Measurements from ENCODE around the gene GOLGA6L2.
"Not testable (repeated sequence)": the region's sequence is repeated elsewhere in the genome, so short reads cannot be mapped to it uniquely, and the experiment has no call there.

GOLGA6L2 gene

DNA sequence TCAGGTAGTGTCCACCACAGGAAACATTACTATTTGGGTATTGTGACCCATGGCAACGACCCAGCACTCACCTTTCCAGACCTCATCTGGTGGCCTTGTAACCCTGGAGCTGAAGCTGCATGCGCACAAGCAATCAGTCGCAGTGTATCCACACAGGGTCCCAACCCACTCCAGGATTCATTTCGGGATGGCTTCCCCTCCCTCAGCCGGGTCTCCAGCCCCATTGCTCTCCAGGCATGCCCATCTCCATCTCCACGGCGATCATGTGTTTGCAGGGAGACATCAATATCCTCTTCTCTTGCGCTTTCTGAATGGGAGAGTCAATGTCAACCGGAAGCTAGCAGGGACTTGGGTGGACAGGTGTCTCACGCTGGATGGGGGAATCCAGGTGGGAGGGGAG is 35.2 kb downstream of the GOLGA6L2 start:
- TF ChIP-seq, protein P1, sequence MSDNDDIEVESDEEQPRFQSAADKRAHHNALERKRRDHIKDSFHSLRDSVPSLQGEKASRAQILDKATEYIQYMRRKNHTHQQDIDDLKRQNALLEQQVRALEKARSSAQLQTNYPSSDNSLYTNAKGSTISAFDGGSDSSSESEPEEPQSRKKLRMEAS (IDR thresholded peaks at IDR 0.05; ENCODE audit: low read depth, low read length), result no peak
- TF ChIP-seq POLR2A (IDR thresholded peaks at IDR 0.05; ENCODE audit: extremely low read depth, insufficient read length), result no peak
- no peak for TF ChIP-seq CTCF (IDR thresholded peaks at IDR 0.05; ENCODE audit: low read depth, low read length)
- TF ChIP-seq MYC (IDR thresholded peaks at IDR 0.05; ENCODE audit: low read depth, low read length), result no peak
- H3K4me3 ChIP-seq (ENCODE audit: low read depth, low read length), result no peak overlapping the region
- DNase-seq (ENCODE audit: low read depth), result no peak

- TF ChIP-seq CTCF (IDR thresholded peaks at IDR 0.05; ENCODE audit: low read depth, low read length) (no peak), POLR2A (IDR thresholded peaks at IDR 0.05; ENCODE audit: extremely low read depth, insufficient read length) (no peak), MYC (IDR thresholded peaks at IDR 0.05; ENCODE audit: low read depth, low read length) (no peak)
- TF ChIP-seq, protein P1 (IDR thresholded peaks at IDR 0.05; ENCODE audit: low read depth, low read length), result no peak
- H3K4me3 ChIP-seq (ENCODE audit: low read depth, low read length), result no peak overlapping the region
- no peak for DNase-seq (ENCODE audit: low read depth)
Observed at GRCh38 chr15:23403550-23403949, 43.5 kb downstream of the GOLGA6L2 start.

- TF ChIP-seq CTCF (IDR thresholded peaks at IDR 0.05; ENCODE audit: low read depth, low read length) (no peak), POLR2A (IDR thresholded peaks at IDR 0.05; ENCODE audit: extremely low read depth, insufficient read length) (no peak), MYC (IDR thresholded peaks at IDR 0.05; ENCODE audit: low read depth, low read length) (no peak)
- TF ChIP-seq, protein P1 (IDR thresholded peaks at IDR 0.05; ENCODE audit: low read depth, low read length), result no peak
- no peak for DNase-seq (ENCODE audit: low read depth)
- H3K4me3 ChIP-seq (ENCODE audit: low read depth, low read length), result no peak overlapping the region
Observed at GRCh38 chr15:23402544-23402943, 44.5 kb downstream of the GOLGA6L2 start.

GRCh38 chr15:23402140-23402539 is 44.9 kb downstream of the GOLGA6L2 start:
- TF ChIP-seq, protein P1 (IDR thresholded peaks at IDR 0.05; ENCODE audit: low read depth, low read length), result no peak
- TF ChIP-seq POLR2A (IDR thresholded peaks at IDR 0.05; ENCODE audit: extremely low read depth, insufficient read length) (no peak), MYC (IDR thresholded peaks at IDR 0.05; ENCODE audit: low read depth, low read length) (no peak), CTCF (IDR thresholded peaks at IDR 0.05; ENCODE audit: low read depth, low read length) (no peak)
- no peak for DNase-seq (ENCODE audit: low read depth)

GRCh38 chr15:23401627-23402026 is 45.4 kb downstream of the GOLGA6L2 start:
- no peak for TF ChIP-seq MYC (IDR thresholded peaks at IDR 0.05; ENCODE audit: low read depth, low read length)
- TF ChIP-seq POLR2A (IDR thresholded peaks at IDR 0.05; ENCODE audit: extremely low read depth, insufficient read length), result no peak
- TF ChIP-seq CTCF (IDR thresholded peaks at IDR 0.05; ENCODE audit: low read depth, low read length), result no peak
- no peak overlapping the region for H3K4me3 ChIP-seq (ENCODE audit: low read depth, low read length)
- no peak for DNase-seq (ENCODE audit: low read depth)

More at GRCh38 chr15:23402140-23402539, 44.9 kb downstream of the GOLGA6L2 start:
- H3K4me3 ChIP-seq (ENCODE audit: low read depth, low read length), result no peak overlapping the region

DNA sequence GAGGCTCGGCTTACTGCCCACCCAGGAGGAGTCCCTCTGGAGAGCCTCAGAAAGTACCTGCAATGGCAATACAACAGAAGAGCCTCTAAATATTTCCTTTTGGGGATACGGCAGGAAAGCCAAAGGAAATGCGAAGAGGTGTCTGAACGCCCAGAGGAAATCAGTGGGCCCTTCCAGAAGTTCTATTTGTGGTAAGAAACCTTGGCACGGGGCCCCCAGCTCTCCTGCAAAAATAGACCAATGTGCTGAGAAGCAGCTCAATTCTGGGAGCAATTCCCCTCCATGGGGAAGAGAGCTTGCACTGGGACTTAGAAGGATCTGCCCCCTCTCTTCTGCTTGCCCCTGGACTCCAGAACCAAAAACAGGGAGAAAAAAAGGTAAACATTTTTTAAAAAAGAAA is 47.8 kb downstream of the GOLGA6L2 start:
- not testable (repeated sequence) for DNase-seq (ENCODE audit: low read depth)

DNA sequence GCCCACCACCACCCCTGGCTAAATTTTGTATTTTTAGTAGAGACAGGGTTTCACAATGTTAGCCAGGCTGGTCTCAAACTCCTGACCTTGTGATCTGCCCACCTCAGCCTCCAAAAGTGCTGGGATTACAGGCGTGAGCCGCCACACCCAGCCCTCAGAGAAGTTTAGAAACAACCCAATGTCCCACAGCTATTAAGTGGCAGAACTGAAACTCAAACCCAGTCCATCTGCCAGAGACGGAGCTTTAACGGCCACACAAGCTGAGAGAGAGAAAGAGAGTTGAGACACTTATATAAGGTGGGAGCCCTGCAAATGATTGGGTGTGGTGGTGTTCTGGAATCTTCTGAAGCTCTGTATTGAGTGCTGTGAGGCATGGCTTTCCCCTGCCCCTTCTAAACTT is 48.7 kb downstream of the GOLGA6L2 start:
- DNase-seq (ENCODE audit: low read depth); H3K4me3 ChIP-seq (ENCODE audit: low read depth, low read length): not testable (repeated sequence)

More for the DNA sequence above, 47.8 kb downstream of the GOLGA6L2 start:
- H3K4me3 ChIP-seq (ENCODE audit: low read depth, low read length), result not testable (repeated sequence)

All from NB4 (cell line).